ENCODE results near the gene HS6ST1.

DNA sequence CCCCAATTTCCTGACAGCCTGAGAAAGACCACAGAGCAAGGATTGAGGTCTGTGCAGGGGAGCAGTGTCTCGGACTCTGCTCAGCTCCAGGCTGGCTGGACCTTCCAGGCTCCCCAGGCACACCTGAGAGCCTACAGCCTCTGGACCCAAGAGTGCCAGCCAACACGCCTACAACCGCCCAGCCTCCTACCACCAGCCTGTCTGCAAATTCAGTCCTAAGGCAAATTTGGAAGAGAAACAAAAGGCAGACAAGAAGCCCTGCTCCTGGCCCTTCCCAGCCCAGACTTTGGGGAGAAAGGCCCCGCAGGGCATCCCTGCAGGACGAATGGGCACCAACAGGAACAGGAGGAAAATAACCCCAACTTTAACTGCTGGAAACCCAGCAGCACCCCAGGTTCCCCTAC is 1.9 kb downstream of the HS6ST1 start:
- TF ChIP-seq POLR2AphosphoS5 (IDR thresholded peaks at IDR 0.05; ENCODE audit: low read depth) = no peak
- TF ChIP-seq GABPA (IDR thresholded peaks at IDR 0.05; ENCODE audit: low read depth) = no peak

All from HL-60 (cell line).